ENCODE measurements around the gene XPR1.
"Not testable (repeated sequence)": the region's sequence is repeated elsewhere in the genome, so short reads cannot be mapped to it uniquely, and the experiment has no call there.

XPR1 gene

DNA sequence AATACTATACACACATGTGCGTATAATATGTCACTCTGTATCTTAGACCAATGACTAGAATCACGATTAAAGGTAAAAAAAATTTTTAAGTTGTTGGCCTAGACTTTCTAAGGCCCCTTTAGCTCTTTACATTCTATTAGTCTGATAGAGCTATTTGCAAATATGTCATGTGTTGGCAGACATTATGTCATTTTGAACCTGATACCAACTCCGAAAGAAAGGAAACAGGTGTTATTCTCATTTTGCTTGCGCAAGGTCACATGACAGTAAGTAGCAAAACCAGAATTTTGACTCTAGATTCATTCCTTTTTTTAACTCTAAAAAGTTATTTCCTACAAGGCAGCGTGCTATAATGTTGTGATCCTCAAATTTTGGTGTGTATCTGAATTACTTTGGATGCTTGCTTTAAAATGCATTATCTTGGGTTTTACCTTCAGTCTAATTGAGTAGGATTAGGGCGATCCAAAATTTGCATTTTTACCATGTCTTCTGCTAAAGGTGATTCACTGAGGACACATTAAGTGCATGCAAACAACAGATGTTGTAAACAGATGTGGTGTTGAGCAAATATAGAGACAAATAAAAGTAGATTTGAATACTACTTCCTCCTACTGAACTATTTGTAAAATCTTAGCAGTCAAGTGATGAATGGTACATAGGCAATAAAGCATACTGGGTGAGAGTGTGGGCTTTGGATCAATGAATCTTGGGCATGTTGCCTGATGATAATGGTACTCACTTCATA lies 217.4 kb downstream of the XPR1 start:
- TF ChIP-seq POLR2A (IDR thresholded peaks at IDR 0.05; ENCODE audit: low read depth, low read length), result no peak
- DNase-seq (ENCODE audit: insufficient read length, low spot score) (no peak), FAIRE-seq (no peak)

DNA sequence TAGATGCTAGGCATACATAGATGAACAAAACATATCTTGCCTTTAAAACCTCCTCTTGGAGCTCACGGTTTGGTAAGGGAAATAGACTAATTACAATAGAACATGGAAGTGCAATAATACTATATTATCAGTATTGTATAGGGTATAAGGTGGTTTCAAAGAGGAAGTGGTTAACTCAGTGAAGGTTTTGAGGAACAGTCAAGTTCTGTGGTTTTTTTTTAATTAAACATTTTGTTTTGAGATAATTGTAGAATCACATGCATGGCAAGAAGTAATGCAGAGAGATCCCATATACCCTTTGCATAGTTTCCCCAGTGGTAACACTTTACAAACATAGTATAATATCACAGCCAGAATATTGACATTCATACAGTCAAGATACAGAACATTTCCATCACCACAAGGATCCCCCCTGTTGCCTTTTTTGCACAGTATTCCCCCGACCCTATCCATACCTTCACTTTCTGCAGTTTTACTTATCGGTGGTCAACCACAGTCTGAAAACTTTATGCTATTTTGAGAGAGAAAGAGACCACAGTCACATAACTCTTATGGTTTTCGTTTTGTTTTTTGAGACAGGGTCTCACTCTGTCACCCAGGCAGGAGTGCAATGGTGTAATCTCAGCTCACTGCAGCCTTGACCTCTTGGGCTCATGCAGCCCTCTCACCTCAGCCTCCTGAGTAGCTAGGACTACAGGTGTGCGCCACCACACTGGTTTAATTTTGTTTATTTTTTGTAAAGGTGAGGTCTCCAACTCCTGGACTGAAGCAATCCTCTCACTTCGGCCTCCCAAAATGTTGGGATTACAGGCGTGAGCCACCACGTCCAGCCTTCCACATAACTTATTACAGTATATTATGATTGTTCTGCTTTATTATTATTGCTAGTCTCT lies 220.4 kb downstream of the XPR1 start:
- FAIRE-seq (no peak), DNase-seq (ENCODE audit: insufficient read length, low spot score) (no peak)
- TF ChIP-seq POLR2A (IDR thresholded peaks at IDR 0.05; ENCODE audit: low read depth, low read length), result no peak

DNA sequence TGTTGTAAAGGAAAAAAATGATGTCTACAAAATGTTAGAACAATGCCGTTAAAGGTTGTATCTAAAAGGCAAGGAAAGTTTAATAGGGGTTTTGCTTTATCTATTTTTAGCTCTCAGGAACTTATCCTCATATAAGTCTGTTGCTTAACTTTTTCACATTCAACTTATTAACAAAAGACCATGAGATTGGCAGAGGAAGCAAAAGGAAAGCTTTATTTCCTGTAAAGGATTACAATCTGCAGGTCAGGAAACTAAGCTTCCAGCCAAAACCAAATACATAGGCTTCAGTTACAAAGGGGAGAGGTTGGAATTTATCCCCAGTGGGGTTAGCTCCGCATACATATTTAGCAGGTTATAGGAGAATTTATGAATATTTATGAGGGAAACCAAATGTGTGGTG lies 222.2 kb downstream of the XPR1 start:
- no peak for TF ChIP-seq POLR2A (IDR thresholded peaks at IDR 0.05; ENCODE audit: low read depth, low read length)
- FAIRE-seq (no peak), DNase-seq (ENCODE audit: insufficient read length, low spot score) (no peak)

DNA sequence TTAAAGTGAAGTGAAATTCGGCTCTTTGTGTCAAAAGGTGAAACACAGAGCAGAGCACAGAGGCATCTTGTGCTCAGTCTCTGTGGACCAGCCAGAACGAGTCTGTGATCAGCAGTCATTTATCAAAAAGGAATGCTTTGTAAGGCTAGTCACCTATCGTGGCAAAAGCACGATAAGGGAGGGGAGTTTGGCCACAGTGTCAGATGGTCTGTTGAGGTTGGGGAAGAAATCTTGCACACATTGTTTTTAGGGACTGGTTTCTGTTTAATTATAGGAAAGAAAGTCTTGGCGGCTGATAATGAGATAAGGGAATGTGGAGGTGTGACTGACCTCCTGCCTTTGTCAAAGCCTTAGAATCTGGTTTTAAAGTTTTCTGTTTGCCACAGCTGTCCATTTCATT lies 222.6 kb downstream of the XPR1 start:
- DNase-seq (ENCODE audit: insufficient read length, low spot score), result no peak
- TF ChIP-seq POLR2A (IDR thresholded peaks at IDR 0.05; ENCODE audit: low read depth, low read length), result no peak
- peak; percentile 62 for FAIRE-seq

DNA sequence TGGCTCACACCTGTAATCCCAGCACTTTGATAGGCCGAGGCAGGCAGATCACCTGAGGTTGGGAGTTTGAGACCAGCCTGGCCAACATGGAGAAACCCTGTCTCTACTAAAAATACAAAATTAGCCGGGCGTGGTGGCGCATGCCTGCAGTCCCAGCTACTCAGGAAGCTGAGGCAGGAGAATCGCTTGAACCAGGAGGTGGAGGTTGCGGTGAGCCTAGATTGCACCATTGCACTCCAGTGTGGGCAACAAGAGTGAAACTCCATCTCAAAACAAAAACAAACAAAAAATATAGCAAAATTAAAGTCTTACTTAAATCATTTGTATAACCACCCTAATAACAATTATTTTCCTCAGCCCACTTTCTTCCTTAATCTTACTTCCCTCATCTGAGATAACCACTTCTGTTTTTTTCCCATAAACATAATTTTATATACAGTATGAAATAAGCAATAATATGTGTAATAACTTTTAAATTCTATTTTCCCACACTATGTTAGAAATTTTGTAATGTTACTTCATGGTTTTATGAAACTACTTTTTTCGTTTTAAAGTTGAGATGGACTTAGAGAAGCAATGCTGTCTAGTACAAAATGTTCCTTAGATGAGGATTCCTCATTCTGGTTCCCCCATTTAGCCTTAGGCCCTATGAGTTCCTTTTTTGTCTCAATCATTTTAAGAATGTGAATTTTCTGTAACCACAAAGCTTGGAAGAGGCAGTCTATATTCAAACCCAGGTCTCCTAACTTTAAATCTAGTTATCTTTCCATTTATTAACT lies 226.3 kb downstream of the XPR1 start:
- not testable (repeated sequence) for FAIRE-seq; DNase-seq (ENCODE audit: insufficient read length, low spot score)

DNA sequence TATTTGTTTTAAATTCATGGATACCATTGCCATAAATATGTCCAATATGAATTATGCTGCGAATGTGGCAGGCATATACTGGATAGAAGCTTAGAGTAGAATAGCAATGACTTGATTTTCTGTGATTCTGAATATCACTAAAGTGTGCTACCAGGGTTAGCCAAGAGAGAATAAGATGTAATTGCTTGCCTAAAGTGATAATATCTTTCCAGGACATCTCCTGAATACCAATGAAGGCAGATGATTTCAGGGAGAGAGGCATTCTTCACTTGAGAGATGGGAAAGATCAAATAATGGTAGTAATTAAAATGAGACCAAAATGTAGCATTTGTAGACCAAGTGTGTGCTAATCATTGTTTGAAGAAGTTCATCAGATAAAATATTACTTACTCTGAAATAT lies 227.5 kb downstream of the XPR1 start:
- no peak for TF ChIP-seq POLR2A (IDR thresholded peaks at IDR 0.05; ENCODE audit: low read depth, low read length)
- no peak for DNase-seq (ENCODE audit: insufficient read length, low spot score)
- no peak for FAIRE-seq

DNA sequence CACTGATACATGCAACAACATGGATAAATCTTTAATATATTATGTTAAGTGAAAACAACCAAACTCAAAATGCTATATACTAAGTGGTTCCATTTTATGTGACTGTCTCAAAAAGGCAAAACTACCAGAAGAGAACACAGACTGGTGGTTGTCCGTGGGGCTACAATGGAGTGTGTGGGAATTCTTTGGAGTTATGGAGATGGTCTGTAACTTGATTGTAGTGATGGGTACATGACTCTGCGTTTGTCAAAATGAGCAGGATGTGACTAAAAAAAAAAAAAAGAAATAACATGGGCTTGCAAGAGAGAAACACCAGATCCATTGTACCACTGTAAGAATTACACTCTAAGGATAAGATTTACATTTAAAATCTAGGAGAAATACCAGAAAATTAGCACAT lies 228.7 kb downstream of the XPR1 start:
- no peak for DNase-seq (ENCODE audit: insufficient read length, low spot score)
- no peak for TF ChIP-seq POLR2A (IDR thresholded peaks at IDR 0.05; ENCODE audit: low read depth, low read length)
- no peak for FAIRE-seq

DNA sequence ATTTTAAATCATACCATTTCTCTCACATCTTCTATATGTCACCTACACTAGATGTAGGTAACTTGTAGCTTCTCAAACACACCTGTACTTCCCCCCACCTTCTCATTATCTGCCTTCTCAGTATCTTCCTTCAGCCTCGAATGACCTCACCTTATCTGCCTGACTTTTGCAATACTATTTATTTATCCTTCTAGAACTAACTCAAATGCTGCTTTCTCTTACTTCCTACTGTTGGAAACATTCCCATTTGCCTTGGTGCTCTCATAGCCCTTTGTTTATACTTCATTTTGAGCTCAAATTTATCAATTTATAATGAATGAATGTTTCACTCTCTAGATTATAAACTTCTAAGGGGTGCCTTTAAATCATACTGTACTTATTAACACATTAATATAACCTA lies 230.5 kb downstream of the XPR1 start:
- no peak for TF ChIP-seq POLR2A (IDR thresholded peaks at IDR 0.05; ENCODE audit: low read depth, low read length)
- FAIRE-seq (no peak), DNase-seq (ENCODE audit: insufficient read length, low spot score) (no peak)

DNA sequence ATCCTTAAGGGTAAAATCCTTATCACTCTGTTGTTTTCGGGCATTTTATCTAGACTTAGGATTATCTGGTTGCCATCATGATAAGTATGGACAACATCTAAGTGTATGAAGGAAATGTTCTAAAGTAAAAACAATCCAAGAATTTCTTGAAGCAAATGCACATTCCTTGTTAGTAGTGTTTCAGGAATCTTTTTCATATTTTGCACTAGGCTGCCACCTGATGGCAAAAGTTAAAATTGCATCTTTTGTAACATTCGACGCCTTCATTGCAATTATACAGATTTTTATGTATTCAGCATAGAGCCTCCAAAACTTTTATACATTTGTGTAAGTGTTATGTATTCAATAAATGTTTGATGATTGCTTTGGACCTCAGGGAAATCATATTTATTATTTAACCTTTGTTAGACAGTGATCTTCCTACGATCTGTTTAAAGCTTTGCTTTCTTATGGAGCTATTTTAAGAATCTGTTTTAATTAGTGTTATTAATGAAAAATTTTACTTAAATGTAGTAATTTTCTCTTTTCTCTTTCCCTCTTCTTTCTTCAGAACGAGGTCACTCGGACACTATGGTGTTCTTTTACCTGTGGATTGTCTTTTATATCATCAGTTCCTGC lies 231.4 kb downstream of the XPR1 start:
- peak; percentile 92 for FAIRE-seq
- DNase-seq (ENCODE audit: insufficient read length, low spot score), result no peak
- TF ChIP-seq POLR2A (IDR thresholded peaks at IDR 0.05; ENCODE audit: low read depth, low read length), result no peak

DNA sequence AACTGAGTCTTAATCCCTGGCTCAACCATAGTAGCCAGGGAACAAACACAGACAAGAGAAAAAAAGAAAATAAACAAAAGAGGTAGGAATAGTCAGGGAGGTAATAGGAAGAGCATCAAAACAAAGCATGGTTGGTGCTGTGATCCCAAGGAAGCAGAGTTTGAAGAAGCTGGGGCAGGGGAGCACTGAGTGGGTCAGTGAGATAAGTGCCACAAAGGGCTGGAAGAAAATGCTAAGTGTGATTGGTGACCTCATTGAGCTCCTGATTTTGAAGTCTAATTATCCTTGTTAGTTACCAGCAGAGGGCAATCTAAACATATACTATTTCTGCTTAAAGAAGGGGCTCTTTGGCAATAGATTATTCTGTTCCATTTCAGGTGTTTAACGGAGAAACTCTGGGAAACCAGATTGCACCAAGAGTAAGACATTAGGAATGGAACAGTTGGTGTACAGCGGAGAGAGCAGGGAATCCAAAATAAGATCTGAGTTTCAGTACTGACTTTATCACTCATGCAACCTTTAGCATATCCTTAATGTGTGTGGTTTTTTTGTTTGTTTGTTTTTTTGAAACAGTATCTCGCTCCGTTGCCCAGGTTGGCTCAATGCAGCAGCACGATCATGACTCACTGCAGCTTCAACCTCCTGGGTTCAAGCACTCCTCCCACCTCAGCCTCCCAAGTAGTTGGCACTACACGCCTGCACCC lies 250.1 kb downstream of the XPR1 start:
- no peak for DNase-seq (ENCODE audit: insufficient read length, low spot score)
- no peak for TF ChIP-seq POLR2A (IDR thresholded peaks at IDR 0.05; ENCODE audit: low read depth, low read length)
- peak; percentile 87 for FAIRE-seq

DNA sequence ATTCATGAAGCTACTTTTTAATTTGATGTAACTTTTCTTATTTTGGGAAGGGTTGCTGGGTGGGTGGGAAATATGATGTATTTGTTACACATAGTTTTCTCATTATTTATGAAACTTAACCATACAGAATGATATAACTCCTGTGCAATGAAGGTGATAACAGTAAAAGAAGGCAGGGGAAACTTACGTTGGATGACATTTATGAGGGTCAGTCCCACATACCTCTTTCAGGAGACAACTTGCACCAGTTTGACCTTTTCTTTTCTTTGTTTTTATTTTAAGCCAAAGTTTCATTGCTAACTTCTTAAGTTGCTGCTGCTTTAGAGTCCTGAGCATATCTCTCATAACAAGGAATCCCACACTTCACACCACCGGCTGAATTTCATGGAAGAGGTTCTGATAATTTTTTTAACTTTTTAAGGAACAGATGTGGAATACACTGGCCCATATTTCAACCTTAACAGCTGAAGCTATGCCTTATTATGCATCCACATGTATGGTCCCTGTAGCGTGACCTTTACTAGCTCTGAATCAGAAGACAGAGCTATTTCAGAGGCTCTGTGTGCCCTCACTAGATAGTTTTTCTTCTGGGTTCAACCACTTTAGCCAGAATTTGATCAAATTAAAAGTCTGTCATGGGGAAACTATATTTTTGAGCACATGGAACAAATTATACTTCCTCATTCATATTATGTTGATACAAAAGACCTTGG lies 252.9 kb downstream of the XPR1 start:
- no peak for TF ChIP-seq POLR2A (IDR thresholded peaks at IDR 0.05; ENCODE audit: low read depth, low read length)
- DNase-seq (ENCODE audit: insufficient read length, low spot score), result no peak
- no peak for FAIRE-seq

DNA sequence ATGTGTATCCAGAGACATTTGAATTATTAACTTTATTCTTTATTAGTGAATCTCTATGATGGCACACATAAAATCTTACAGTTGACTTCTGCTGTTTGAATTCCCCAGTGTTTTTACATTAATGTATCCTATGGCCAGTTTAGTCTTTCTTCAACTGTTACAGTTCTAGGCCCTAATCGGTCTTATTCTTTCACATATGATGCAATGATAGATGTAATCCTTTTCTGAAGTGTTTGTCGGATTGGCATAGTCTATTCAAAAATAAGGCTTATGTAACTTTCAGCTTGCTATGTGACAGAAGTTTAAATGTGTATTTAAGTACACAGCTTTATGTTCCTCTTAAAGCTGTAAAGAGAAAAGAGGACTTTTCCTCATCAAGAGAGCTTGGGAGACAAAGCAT lies 254.5 kb downstream of the XPR1 start:
- FAIRE-seq (no peak), DNase-seq (ENCODE audit: insufficient read length, low spot score) (no peak)
- TF ChIP-seq POLR2A (IDR thresholded peaks at IDR 0.05; ENCODE audit: low read depth, low read length), result no peak

DNA sequence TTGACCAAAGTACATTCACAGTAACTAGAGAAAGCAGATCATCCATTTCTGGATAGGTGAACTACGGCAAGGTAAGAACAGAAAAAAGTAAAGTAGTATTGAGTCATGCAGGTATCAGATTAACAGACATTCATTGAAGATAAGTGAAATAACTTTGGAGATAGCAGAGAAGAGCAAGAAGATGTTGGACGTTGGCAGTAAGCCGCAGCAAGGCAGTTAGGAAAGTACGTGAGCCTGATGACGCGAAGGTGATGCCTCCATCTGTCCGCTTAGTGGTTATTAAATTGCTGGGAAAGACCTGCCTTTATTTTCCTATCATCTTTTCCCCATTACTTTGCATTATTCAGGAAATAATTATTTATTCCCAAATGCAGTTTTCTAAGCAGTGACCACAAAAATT lies 256.0 kb downstream of the XPR1 start:
- DNase-seq (ENCODE audit: insufficient read length, low spot score), result no peak
- no peak for TF ChIP-seq POLR2A (IDR thresholded peaks at IDR 0.05; ENCODE audit: low read depth, low read length)
- FAIRE-seq, result no peak

Data from H54 (cell line).